GM12878 (cell line): ENCODE measurements around the gene DNAJC5. TPM values are rescaled to one million over a fixed set of nuclear protein-coding genes. Genes with fewer than 3 reads are reported as not detected.

Source experiments
- ATAC-seq: fragments of 200-7000 bp; cut with Tn5 transposase; 3 replicates; pipeline ENCODE4 v1.9.1; 2020; ENCODE audit warnings: mild to moderate bottlenecking, moderate library complexity
- BruUV-seq: library from RNA; stranded (reverse); fragments of 400-500 nt; replicated peaks from 2 replicates; lab custom pipeline; 2021; lab: Mats Ljungman, UMichigan
- CTCF ChIA-PET: fragments of 300-600 bp; sonication (Branson Sonifier 250); formaldehyde crosslinking; extraction: SDS; loops from one replicate; lab custom pipeline; 2021; ENCODE audit warnings: inconsistent platforms; lab: Yijun Ruan, JAX
- POLR2A ChIA-PET: fragments of 350-600 bp; formaldehyde crosslinking; extraction: SDS; loops from one replicate; lab custom pipeline; 2021; ENCODE audit warnings: inconsistent platforms; lab: Charles Lee
- RAD21 ChIA-PET: fragments of 300-600 bp; sonication (Branson Sonifier 250); formaldehyde crosslinking; loops from one replicate; lab custom pipeline; 2023; ENCODE audit warnings: antibody characterized with exemption; ENCODE audit not compliant: unreplicated experiment; lab: Charles Lee
- SMC1A ChIA-PET: fragments of 300-600 bp; sonication (Branson Sonifier 250); formaldehyde crosslinking; loops from one replicate; lab custom pipeline; 2023; ENCODE audit not compliant: unreplicated experiment, uncharacterized antibody; lab: Charles Lee
- DNase-seq: peaks from one replicate; pipeline ENCODE4 v3.0.0-alpha.2; 2011; ENCODE audit warnings: low read depth, low spot score
- FAIRE-seq: peaks from 3 replicates; lab custom pipeline; 2011; peaks lifted over from hg19 to GRCh38; lab: Jason Lieb, UNC
- H2AFZ ChIP-seq: 2 replicates; pipeline ENCODE4 v1.6.0; 2011; ENCODE audit warnings: low read depth, low read length, control low read depth; ENCODE audit not compliant: control insufficient read depth
- H3K27ac ChIP-seq: 2 replicates; pipeline ENCODE4 v1.5.1; 2011; ENCODE audit warnings: control low read depth; ENCODE audit not compliant: control insufficient read depth, insufficient read depth
- H3K27me3 ChIP-seq, 2 experiments: replicated peaks in 1 of 2; 2 replicates each; pipeline versions ENCODE4 v1.6.0 to v1.6.1; 2011; ENCODE audit warnings: low read length in 1 of 2; ENCODE audit not compliant: control insufficient read depth in 2 of 2, insufficient read depth in 2 of 2
- H3K36me3 ChIP-seq, 2 experiments: 2 replicates each; pipeline ENCODE4 v1.5.1; 2011; ENCODE audit warnings: low read length in 1 of 2; ENCODE audit not compliant: control insufficient read depth in 2 of 2, insufficient read depth in 2 of 2
- H3K4me1 ChIP-seq: 2 replicates; pipeline ENCODE4 v1.6.1; 2011; ENCODE audit warnings: mild to moderate bottlenecking, low read length, moderate library complexity, mixed read lengths; ENCODE audit not compliant: control insufficient read depth, insufficient read depth
- H3K4me2 ChIP-seq: 2 replicates; pipeline ENCODE4 v1.6.0; 2011; ENCODE audit warnings: control low read depth; ENCODE audit not compliant: control insufficient read depth, insufficient read depth
- H3K4me3 ChIP-seq: fragments of 200-600 bp; sonication (generic); 2 replicates; pipeline ENCODE4 v1.5.1; 2016
- H3K79me2 ChIP-seq: 2 replicates; pipeline ENCODE4 v1.6.0; 2011; ENCODE audit warnings: low read length; ENCODE audit not compliant: control insufficient read depth, insufficient read depth
- H3K9ac ChIP-seq: 2 replicates; pipeline ENCODE4 v1.8.0; 2011; ENCODE audit warnings: low read length, control low read depth, mixed read lengths; ENCODE audit not compliant: control insufficient read depth, insufficient read depth
- H3K9me3 ChIP-seq: replicated peaks from 3 replicates; pipeline ENCODE4 v1.5.1; 2011; ENCODE audit warnings: mild to moderate bottlenecking, low read length; ENCODE audit not compliant: control insufficient read depth, insufficient read depth
- H4K20me1 ChIP-seq: 2 replicates; pipeline ENCODE4 v1.6.0; 2011; ENCODE audit not compliant: control insufficient read depth, insufficient read depth
- MTA3 ChIP-seq: IDR thresholded peaks from 2 replicates; pipeline ENCODE4 v1.6.1; 2012; ENCODE audit warnings: low read length, inconsistent platforms, borderline replicate concordance
- MYC ChIP-seq: IDR thresholded peaks from 2 replicates; pipeline ENCODE4 v1.6.1; 2011; ENCODE audit warnings: mild to moderate bottlenecking, low read length, moderate library complexity, inconsistent platforms; ENCODE audit not compliant: insufficient read depth, insufficient replicate concordance, insufficient read length, severe bottlenecking
- NRF1 ChIP-seq: conservative IDR thresholded peaks from 2 replicates; pipeline ENCODE4 v1.6.1; 2011; ENCODE audit warnings: mild to moderate bottlenecking, low read depth, low read length, improper control_type of control experiment
- PML ChIP-seq: IDR thresholded peaks from 2 replicates; pipeline ENCODE4 v1.6.1; 2012; ENCODE audit warnings: low read length, inconsistent platforms
- RFX5 ChIP-seq: IDR thresholded peaks from 2 replicates; pipeline ENCODE4 v1.6.1; 2011; ENCODE audit warnings: low read depth, low read length, improper control_type of control experiment
- RUNX3 ChIP-seq: IDR thresholded peaks from 2 replicates; pipeline ENCODE4 v1.6.1; 2012; ENCODE audit warnings: low read length, inconsistent platforms
- SMARCA5 ChIP-seq: fragments of 450-650 bp; IDR thresholded peaks from 2 replicates; pipeline ENCODE4 v1.6.1; 2017; ENCODE audit warnings: mild to moderate bottlenecking
- SMC3 ChIP-seq: IDR thresholded peaks from 2 replicates; pipeline ENCODE4 v1.6.1; 2011; ENCODE audit warnings: low read length, improper control_type of control experiment, borderline replicate concordance
- ZNF274 ChIP-seq: IDR thresholded peaks from one replicate; pipeline ENCODE4 v1.8.0; 2011; ENCODE audit not compliant: insufficient read length, insufficient read depth
- WGBS: methylation state at CpG from one replicate; pipeline ENCODE4 v1.1.6; 2016; ENCODE audit warnings: low lambda C conversion rate; ENCODE audit not compliant: insufficient replicate concordance, insufficient coverage; ENCODE audit errors: missing lambda C conversion rate; 5-methylcytosine and 5-hydroxymethylcytosine counted together
- in situ Hi-C: fragments of 300-500 bp; cut with MboI; formaldehyde crosslinking; loops from 9 replicates; pipeline ENCODE4 v1.14.3; 2018; ENCODE audit warnings: mixed read lengths
- intact Hi-C: fragments of 100-400 bp; cut with micrococcal nuclease; formaldehyde crosslinking; loops from one replicate; pipeline ENCODE4 v1.14.2; 2022; ENCODE audit not compliant: unreplicated experiment
- polyA plus RNA-seq, 11 experiments: library from polyadenylated mRNA; depleted of rRNA in 4 of 11; unstranded in 6 of 11; stranded (reverse) in 5 of 11; fragments of >200 nt; fragmentation: Nextera tagmentation in 4 of 11; fragmentation: Illumina TruSeq in 1 of 11; extraction: Ambion mirVana in 4 of 11; extraction: Trizol in 1 of 11; gene quantifications; 1 replicate in 1 of 11; 2 replicates in 10 of 11; pipeline versions ENCODE4 v1.2.1 to v1.2.3, GENCODE V29; 2011 to 2016; ENCODE audit warnings: inconsistent platforms in 2 of 11, missing spikeins in 2 of 11, low read depth in 1 of 11
- total RNA-seq, 4 experiments: library from RNA; depleted of rRNA in 3 of 4; stranded (reverse); fragments of >200 nt in 3 of 4; fragmentation: Illumina TruSeq in 1 of 4; extraction: Trizol in 1 of 4; gene quantifications; 2 replicates each; pipeline versions ENCODE4 v1.2.1 to v1.2.3, GENCODE V29; 2013 to 2021
- TF ChIP-seq, protein P1 (sequence below): fragments of 450-650 bp; IDR thresholded peaks from 2 replicates; pipeline ENCODE4 v1.6.1; 2017; ENCODE audit warnings: mild to moderate bottlenecking, moderate library complexity
- TF ChIP-seq, protein P2 (sequence below): fragments of 450-650 bp; formaldehyde crosslinking; IDR thresholded peaks from 2 replicates; pipeline ENCODE4 v1.4.0; 2020; ENCODE audit warnings: mild to moderate bottlenecking, moderate library complexity
- TF ChIP-seq, protein P3 (sequence below): IDR thresholded peaks from 2 replicates; pipeline ENCODE4 v1.6.1; 2012; ENCODE audit warnings: low read length, inconsistent platforms

Gene DNAJC5
- total and polyA plus RNA-seq, 10 of the 15 experiments (the other 5 are each of a cell fraction or from before 2014, with no cell fraction given): 0.69 to 36.8 (median 17.0) TPM

GRCh38 chr20:63930971-63931553 is 36.1 kb downstream of the DNAJC5 start (continued):
- TF ChIP-seq, protein P1, sequence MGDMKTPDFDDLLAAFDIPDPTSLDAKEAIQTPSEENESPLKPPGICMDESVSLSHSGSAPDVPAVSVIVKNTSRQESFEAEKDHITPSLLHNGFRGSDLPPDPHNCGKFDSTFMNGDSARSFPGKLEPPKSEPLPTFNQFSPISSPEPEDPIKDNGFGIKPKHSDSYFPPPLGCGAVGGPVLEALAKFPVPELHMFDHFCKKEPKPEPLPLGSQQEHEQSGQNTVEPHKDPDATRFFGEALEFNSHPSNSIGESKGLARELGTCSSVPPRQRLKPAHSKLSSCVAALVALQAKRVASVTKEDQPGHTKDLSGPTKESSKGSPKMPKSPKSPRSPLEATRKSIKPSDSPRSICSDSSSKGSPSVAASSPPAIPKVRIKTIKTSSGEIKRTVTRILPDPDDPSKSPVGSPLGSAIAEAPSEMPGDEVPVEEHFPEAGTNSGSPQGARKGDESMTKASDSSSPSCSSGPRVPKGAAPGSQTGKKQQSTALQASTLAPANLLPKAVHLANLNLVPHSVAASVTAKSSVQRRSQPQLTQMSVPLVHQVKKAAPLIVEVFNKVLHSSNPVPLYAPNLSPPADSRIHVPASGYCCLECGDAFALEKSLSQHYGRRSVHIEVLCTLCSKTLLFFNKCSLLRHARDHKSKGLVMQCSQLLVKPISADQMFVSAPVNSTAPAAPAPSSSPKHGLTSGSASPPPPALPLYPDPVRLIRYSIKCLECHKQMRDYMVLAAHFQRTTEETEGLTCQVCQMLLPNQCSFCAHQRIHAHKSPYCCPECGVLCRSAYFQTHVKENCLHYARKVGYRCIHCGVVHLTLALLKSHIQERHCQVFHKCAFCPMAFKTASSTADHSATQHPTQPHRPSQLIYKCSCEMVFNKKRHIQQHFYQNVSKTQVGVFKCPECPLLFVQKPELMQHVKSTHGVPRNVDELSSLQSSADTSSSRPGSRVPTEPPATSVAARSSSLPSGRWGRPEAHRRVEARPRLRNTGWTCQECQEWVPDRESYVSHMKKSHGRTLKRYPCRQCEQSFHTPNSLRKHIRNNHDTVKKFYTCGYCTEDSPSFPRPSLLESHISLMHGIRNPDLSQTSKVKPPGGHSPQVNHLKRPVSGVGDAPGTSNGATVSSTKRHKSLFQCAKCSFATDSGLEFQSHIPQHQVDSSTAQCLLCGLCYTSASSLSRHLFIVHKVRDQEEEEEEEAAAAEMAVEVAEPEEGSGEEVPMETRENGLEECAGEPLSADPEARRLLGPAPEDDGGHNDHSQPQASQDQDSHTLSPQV: no peak

GRCh38 chr20:63931735-63932134 is 36.8 kb downstream of the DNAJC5 start:
- H4K20me1 ChIP-seq: no peaks in the 10 kb centered on the region
- ChIA-PET POLR2A (no interaction called here), SMC1A (interaction anchor here (0.6 kb wide), 1 partner anchor 15 kb away, joined by 3 read pairs; no protein-coding TSS in a partner anchor), RAD21 (no interaction called here), CTCF (interaction anchor here (1.1 kb wide), 1 partner anchor 126 kb away, joined by 3 read pairs; no protein-coding TSS in a partner anchor)
- FAIRE-seq (no peak), ATAC-seq (no peak), DNase-seq (no peak)
- WGBS: 97% methylated on average over 14 of the region's 19 CpGs
- H3K27ac ChIP-seq: no peak overlapping the region
- no peaks in the 10 kb centered on the region for H3K27me3 ChIP-seq
- H2AFZ ChIP-seq: no peak overlapping the region
- peaks cover 14 to 32% of the 10 kb centered on the region in 2 experiments for H3K36me3 ChIP-seq
- H3K79me2 ChIP-seq: no peaks in the 10 kb centered on the region
- H3K4me2 ChIP-seq: no peak overlapping the region
- in situ Hi-C loops: no loop called here
- H3K4me1 ChIP-seq: no peaks in the 10 kb centered on the region
- H3K9me3 ChIP-seq: no peaks in the 10 kb centered on the region
- no TSS peak for BruUV-seq
- H3K4me3 ChIP-seq: no peak overlapping the region
- intact Hi-C loops: no loop called here
- H3K9ac ChIP-seq: no peak overlapping the region
- TF ChIP-seq RUNX3: no peak
- no peak for TF ChIP-seq SMC3
- TF ChIP-seq PML: no peak
- TF ChIP-seq MTA3: no peak
- TF ChIP-seq, protein P2, sequence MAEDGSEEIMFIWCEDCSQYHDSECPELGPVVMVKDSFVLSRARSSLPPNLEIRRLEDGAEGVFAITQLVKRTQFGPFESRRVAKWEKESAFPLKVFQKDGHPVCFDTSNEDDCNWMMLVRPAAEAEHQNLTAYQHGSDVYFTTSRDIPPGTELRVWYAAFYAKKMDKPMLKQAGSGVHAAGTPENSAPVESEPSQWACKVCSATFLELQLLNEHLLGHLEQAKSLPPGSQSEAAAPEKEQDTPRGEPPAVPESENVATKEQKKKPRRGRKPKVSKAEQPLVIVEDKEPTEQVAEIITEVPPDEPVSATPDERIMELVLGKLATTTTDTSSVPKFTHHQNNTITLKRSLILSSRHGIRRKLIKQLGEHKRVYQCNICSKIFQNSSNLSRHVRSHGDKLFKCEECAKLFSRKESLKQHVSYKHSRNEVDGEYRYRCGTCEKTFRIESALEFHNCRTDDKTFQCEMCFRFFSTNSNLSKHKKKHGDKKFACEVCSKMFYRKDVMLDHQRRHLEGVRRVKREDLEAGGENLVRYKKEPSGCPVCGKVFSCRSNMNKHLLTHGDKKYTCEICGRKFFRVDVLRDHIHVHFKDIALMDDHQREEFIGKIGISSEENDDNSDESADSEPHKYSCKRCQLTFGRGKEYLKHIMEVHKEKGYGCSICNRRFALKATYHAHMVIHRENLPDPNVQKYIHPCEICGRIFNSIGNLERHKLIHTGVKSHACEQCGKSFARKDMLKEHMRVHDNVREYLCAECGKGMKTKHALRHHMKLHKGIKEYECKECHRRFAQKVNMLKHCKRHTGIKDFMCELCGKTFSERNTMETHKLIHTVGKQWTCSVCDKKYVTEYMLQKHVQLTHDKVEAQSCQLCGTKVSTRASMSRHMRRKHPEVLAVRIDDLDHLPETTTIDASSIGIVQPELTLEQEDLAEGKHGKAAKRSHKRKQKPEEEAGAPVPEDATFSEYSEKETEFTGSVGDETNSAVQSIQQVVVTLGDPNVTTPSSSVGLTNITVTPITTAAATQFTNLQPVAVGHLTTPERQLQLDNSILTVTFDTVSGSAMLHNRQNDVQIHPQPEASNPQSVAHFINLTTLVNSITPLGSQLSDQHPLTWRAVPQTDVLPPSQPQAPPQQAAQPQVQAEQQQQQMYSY (CRISPR knock-in tag): no peak
- TF ChIP-seq ZNF274: no peak
- TF ChIP-seq RFX5: no peak
- no peak for TF ChIP-seq SMARCA5
- TF ChIP-seq MYC: no peak
- TF ChIP-seq, protein P3, sequence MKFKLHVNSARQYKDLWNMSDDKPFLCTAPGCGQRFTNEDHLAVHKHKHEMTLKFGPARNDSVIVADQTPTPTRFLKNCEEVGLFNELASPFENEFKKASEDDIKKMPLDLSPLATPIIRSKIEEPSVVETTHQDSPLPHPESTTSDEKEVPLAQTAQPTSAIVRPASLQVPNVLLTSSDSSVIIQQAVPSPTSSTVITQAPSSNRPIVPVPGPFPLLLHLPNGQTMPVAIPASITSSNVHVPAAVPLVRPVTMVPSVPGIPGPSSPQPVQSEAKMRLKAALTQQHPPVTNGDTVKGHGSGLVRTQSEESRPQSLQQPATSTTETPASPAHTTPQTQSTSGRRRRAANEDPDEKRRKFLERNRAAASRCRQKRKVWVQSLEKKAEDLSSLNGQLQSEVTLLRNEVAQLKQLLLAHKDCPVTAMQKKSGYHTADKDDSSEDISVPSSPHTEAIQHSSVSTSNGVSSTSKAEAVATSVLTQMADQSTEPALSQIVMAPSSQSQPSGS: no peak
- TF ChIP-seq NRF1: no peak
